Keratinocyte (primary cell): ENCODE measurements around the gene TSFM. TPM values are rescaled to one million over a fixed set of nuclear protein-coding genes. Genes with fewer than 3 reads are reported as not detected.
A peak's percentile ranks its signal among the peaks of the same experiment; 100 is the strongest.

ENCODE experiments used
- DNase-seq: peaks from one replicate; pipeline ENCODE4 v3.0.0-alpha.2; 2011; ENCODE audit warnings: low read depth, missing footprints, low spot score
- FAIRE-seq: peaks from 2 replicates; lab custom pipeline; 2011; peaks lifted over from hg19 to GRCh38; lab: Jason Lieb, UNC
- H2AFZ ChIP-seq: 2 replicates; pipeline ENCODE4 v1.6.0; 2012; ENCODE audit warnings: low read length, control low read depth, inconsistent platforms; ENCODE audit not compliant: control insufficient read depth
- H3K27ac ChIP-seq: 2 replicates; pipeline ENCODE4 v1.5.1; 2011; ENCODE audit warnings: low read length; ENCODE audit not compliant: control insufficient read depth, insufficient read depth
- H3K27me3 ChIP-seq: 3 replicates; pipeline ENCODE4 v1.6.0; 2011; ENCODE audit warnings: low read length; ENCODE audit not compliant: control insufficient read depth, insufficient read depth; ENCODE audit errors: extremely low read depth
- H3K36me3 ChIP-seq, 2 experiments: 2 replicates in 1 of 2; 3 replicates in 1 of 2; pipeline ENCODE4 v1.5.1; 2011; ENCODE audit warnings: low read length in 2 of 2, mild to moderate bottlenecking in 1 of 2; ENCODE audit not compliant: control insufficient read depth in 2 of 2, insufficient read depth in 2 of 2; ENCODE audit errors: extremely low read depth in 1 of 2
- H3K4me1 ChIP-seq: 3 replicates; pipeline ENCODE4 v1.5.1; 2011; ENCODE audit warnings: low read length; ENCODE audit not compliant: control insufficient read depth, insufficient read depth; ENCODE audit errors: extremely low read depth
- H3K4me2 ChIP-seq: 3 replicates; pipeline ENCODE4 v1.6.0; 2011; ENCODE audit warnings: low read depth, low read length; ENCODE audit not compliant: control insufficient read depth, insufficient read depth; ENCODE audit errors: extremely low read depth
- H3K4me3 ChIP-seq, 3 experiments: fragments of 200-600 bp in 1 of 3; sonication (generic) in 1 of 3; 2 replicates in 2 of 3; 3 replicates in 1 of 3; pipeline ENCODE4 v1.5.1; 2011 to 2016; ENCODE audit warnings: low read length in 3 of 3, mild to moderate bottlenecking in 3 of 3, control low read depth in 2 of 3, inconsistent platforms in 1 of 3, low read depth in 1 of 3, mixed read lengths in 1 of 3, mixed run types in 1 of 3, moderate library complexity in 1 of 3; ENCODE audit not compliant: control insufficient read depth in 2 of 3, insufficient read depth in 2 of 3; ENCODE audit errors: extremely low read depth in 1 of 3
- H3K79me2 ChIP-seq: 2 replicates; pipeline ENCODE4 v1.6.0; 2012; ENCODE audit warnings: low read length; ENCODE audit not compliant: control insufficient read depth, insufficient read depth
- H3K9ac ChIP-seq: 3 replicates; pipeline ENCODE4 v1.6.0; 2011; ENCODE audit warnings: low read length; ENCODE audit not compliant: control insufficient read depth, insufficient read depth; ENCODE audit errors: extremely low read depth
- H3K9me1 ChIP-seq: 3 replicates; pipeline ENCODE4 v1.6.0; 2011; ENCODE audit warnings: low read length; ENCODE audit not compliant: control insufficient read depth, insufficient read depth; ENCODE audit errors: extremely low read depth
- H3K9me3 ChIP-seq: 2 replicates; pipeline ENCODE4 v1.5.1; 2012; ENCODE audit warnings: low read depth, low read length; ENCODE audit not compliant: control insufficient read depth
- H4K20me1 ChIP-seq: 3 replicates; pipeline ENCODE4 v1.6.0; 2011; ENCODE audit warnings: low read length; ENCODE audit not compliant: control insufficient read depth, insufficient read depth; ENCODE audit errors: extremely low read depth
- CTCF ChIP-seq, 3 experiments: IDR thresholded peaks in 1 of 3; conservative IDR thresholded peaks in 1 of 3; optimal IDR thresholded peaks in 1 of 3; 2 replicates in 2 of 3; 3 replicates in 1 of 3; pipeline versions ENCODE3 to v1.5.1; 2011; ENCODE audit warnings: low read length in 3 of 3, mild to moderate bottlenecking in 3 of 3, moderate library complexity in 2 of 3, control low read depth in 1 of 3, inconsistent platforms in 1 of 3; ENCODE audit not compliant: insufficient read depth in 2 of 3; ENCODE audit errors: extremely low read depth in 1 of 3
- EZH2 ChIP-seq: IDR thresholded peaks from one replicate; pipeline ENCODE4 v1.6.1; 2012; ENCODE audit warnings: inconsistent platforms, mild to moderate bottlenecking, low read length, moderate library complexity
- dilution Hi-C: fragments of 300-500 bp; cut with MboI; formaldehyde crosslinking; loops from one replicate; pipeline ENCODE4 v1.7.0; 2020; ENCODE audit warnings: low sequenced_read_pairs; ENCODE audit not compliant: extremely low pct_ligation_motif_present
- polyA plus RNA-seq, 5 experiments: library from polyadenylated mRNA; depleted of rRNA in 3 of 5; stranded (reverse) in 3 of 5; stranded (forward) in 1 of 5; unstranded in 1 of 5; fragments of >200 nt; gene quantifications; 1 replicate in 1 of 5; 2 replicates in 3 of 5; 3 replicates in 1 of 5; pipeline versions ENCODE4 v1.2.1 to v1.2.3, GENCODE V29; 2011 to 2012; ENCODE audit warnings: missing spikeins in 2 of 5, low read depth in 1 of 5, low replicate concordance in 1 of 5

Gene TSFM
- polyA plus RNA-seq, 1 donor (not counting 4 experiments of a cell fraction or from before 2014, with no cell fraction given): 30.5 TPM

- H3K36me3 ChIP-seq: peaks cover 16 to 17% of the 10 kb centered on the region in 2 experiments
- no peak for FAIRE-seq
Observed at GRCh38 chr12:57800965-57801364, 18.4 kb downstream of the TSFM start.

GRCh38 chr12:57802607-57803006, 20.0 kb downstream of the TSFM start:
- DNase-seq (no peak), FAIRE-seq (no peak)
- Histone ChIP-seq H3K27me3 (no peaks in the 10 kb centered on the region), H3K9me3 (no peaks in the 10 kb centered on the region), H3K4me1 (no peaks in the 10 kb centered on the region), H3K36me3 (peaks cover 6 to 22% of the 10 kb centered on the region in 2 experiments), H3K4me3 (no peak overlapping the region), H3K9me1 (no peaks in the 10 kb centered on the region), H3K27ac (no peak overlapping the region), H3K9ac (no peak overlapping the region), H3K4me2 (no peak overlapping the region), H2AFZ (no peak overlapping the region), H4K20me1 (no peaks in the 10 kb centered on the region), H3K79me2 (no peaks in the 10 kb centered on the region)
- dilution Hi-C loops: no loop called here
- TF ChIP-seq EZH2: no peak

More at GRCh38 chr12:57800965-57801364, 18.4 kb downstream of the TSFM start:
- dilution Hi-C loops: no loop called here
- no peak overlapping the region for H3K4me3 ChIP-seq
- H3K4me2 ChIP-seq: no peak overlapping the region
- no peaks in the 10 kb centered on the region for H4K20me1 ChIP-seq
- H3K9me1 ChIP-seq: no peaks in the 10 kb centered on the region
- H3K27ac ChIP-seq: no peak overlapping the region
- no peak for TF ChIP-seq EZH2
- TF ChIP-seq CTCF (optimal IDR thresholded peaks at IDR 0.05 in 1 of 3, IDR thresholded peaks at IDR 0.05 in 1 of 3, conservative IDR thresholded peaks at IDR 0.05 in 1 of 3; ENCODE audit: extremely low read depth in 1 of 3, insufficient read depth in 2 of 3, low read length in 3 of 3): no peak
- no peak for DNase-seq
- H3K79me2 ChIP-seq: no peaks in the 10 kb centered on the region
- H3K27me3 ChIP-seq: no peaks in the 10 kb centered on the region
- no peaks in the 10 kb centered on the region for H3K9me3 ChIP-seq
- no peak overlapping the region for H3K9ac ChIP-seq
- no peak overlapping the region for H2AFZ ChIP-seq
- no peaks in the 10 kb centered on the region for H3K4me1 ChIP-seq

DNA sequence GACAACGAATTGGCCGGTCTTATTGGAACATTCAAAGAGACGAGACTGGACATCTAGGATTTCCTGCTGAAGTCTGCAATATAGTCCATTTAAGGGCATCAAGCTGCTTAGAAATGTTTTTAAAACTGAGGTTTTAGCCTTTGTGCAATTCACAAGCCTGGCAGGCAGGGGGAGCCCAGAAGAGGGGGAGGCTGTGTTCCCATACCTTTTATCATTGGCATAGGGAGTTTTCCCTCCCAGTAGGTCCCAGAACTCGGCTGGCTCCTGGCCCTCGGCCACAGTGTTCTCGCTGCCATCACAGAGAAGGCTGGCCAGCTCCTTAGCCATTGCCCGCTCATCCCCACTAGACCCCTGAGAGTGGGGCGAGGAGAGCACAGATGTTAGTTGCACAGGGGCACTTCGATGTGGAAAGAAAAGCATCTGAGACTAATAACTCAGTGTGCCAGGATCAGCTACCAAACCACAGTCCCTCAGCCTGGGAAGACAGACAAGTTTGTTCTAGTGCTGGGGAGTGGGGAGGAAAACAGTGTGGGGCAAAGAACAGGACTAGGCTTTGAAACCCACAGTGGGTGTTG, 20.8 kb downstream of the TSFM start:
- H3K4me1 ChIP-seq: no peaks in the 10 kb centered on the region
- peaks cover 3 to 27% of the 10 kb centered on the region in 2 experiments for H3K36me3 ChIP-seq
- no peak for TF ChIP-seq EZH2
- TF ChIP-seq CTCF (optimal IDR thresholded peaks at IDR 0.05 in 1 of 3, IDR thresholded peaks at IDR 0.05 in 1 of 3, conservative IDR thresholded peaks at IDR 0.05 in 1 of 3; ENCODE audit: extremely low read depth in 1 of 3, insufficient read depth in 2 of 3, low read length in 3 of 3): peak; percentile 74 to 90 (median 87)
- DNase-seq: no peak
- no peak overlapping the region for H3K27ac ChIP-seq
- H3K27me3 ChIP-seq: no peaks in the 10 kb centered on the region
- dilution Hi-C loops: no loop called here
- no peak overlapping the region for H3K9ac ChIP-seq
- no peaks in the 10 kb centered on the region for H3K9me3 ChIP-seq
- H3K4me3 ChIP-seq: no peak overlapping the region
- no peaks in the 10 kb centered on the region for H3K79me2 ChIP-seq
- peak overlapping the region; percentile 43 for H2AFZ ChIP-seq
- no peaks in the 10 kb centered on the region for H3K9me1 ChIP-seq
- H3K4me2 ChIP-seq: no peak overlapping the region
- peak; percentile 39 for FAIRE-seq
- no peaks in the 10 kb centered on the region for H4K20me1 ChIP-seq
